HCT116 (cell line): ENCODE data around the gene MLYCD. TPM values are rescaled to one million over a fixed set of nuclear protein-coding genes. Genes with fewer than 3 reads are reported as not detected.

ENCODE experiments used
- ATAC-seq: fragments of 200-7000 bp; cut with Tn5 transposase; 2 replicates; pipeline ENCODE4 v1.9.1; 2020; ENCODE audit warnings: mild to moderate bottlenecking, moderate library complexity
- BruUV-seq: library from RNA; stranded (reverse); fragments of 400-500 nt; replicated peaks from 2 replicates; lab custom pipeline; 2021; lab: Mats Ljungman, UMichigan
- CTCF ChIA-PET: fragments of 300-600 bp; sonication (Branson Sonifier 250); formaldehyde crosslinking; loops from one replicate; lab custom pipeline; 2021; ENCODE audit warnings: antibody characterized with exemption; lab: Charles Lee
- POLR2A ChIA-PET: fragments of 300-600, 350-600 bp; sonication (Branson Sonifier 250); formaldehyde crosslinking; loops from one replicate; lab custom pipeline; 2021; ENCODE audit warnings: antibody characterized with exemption; lab: Charles Lee
- RAD21 ChIA-PET, 2 experiments: fragments of 300-600 bp; sonication (Branson Sonifier 250); formaldehyde crosslinking; loops; one replicate each; lab custom pipeline; 2023; ENCODE audit warnings: low total read pairs in 2 of 2; ENCODE audit not compliant: uncharacterized antibody in 2 of 2, unreplicated experiment in 2 of 2, low non-redundant PET in 1 of 2; lab: Charles Lee
- DNase-seq: peaks from one replicate; pipeline ENCODE4 v3.0.0-alpha.2; 2010; ENCODE audit warnings: low read depth, low spot score
- H2AFZ ChIP-seq: fragments of 200-600 bp; shearing (Covaris generic), sonication (generic); 2 replicates; pipeline ENCODE4 v1.6.1; 2017; ENCODE audit warnings: low read depth, mixed run types, mixed read lengths, antibody characterized with exemption, low read length; ENCODE audit not compliant: poor library complexity, severe bottlenecking
- H3K27ac ChIP-seq: 2 replicates; pipeline ENCODE4 v1.5.1; 2012; ENCODE audit warnings: low read depth, low read length
- H3K27me3 ChIP-seq: fragments of 200-600 bp; sonication (generic); 2 replicates; pipeline ENCODE4 v1.6.1; 2016; ENCODE audit warnings: mixed run types, low read length, mixed read lengths; ENCODE audit not compliant: insufficient read depth
- H3K36me3 ChIP-seq, 2 experiments: fragments of 200-500 bp in 1 of 2; fragments of 200-600 bp in 1 of 2; sonication (Bioruptor generic) in 1 of 2; sonication (generic) in 1 of 2; 2 replicates each; pipeline versions ENCODE4 v1.5.1 to v1.6.1; 2014 to 2016; ENCODE audit warnings: low read length in 2 of 2, inconsistent platforms in 1 of 2, mixed read lengths in 1 of 2, mixed run types in 1 of 2; ENCODE audit not compliant: insufficient read depth in 2 of 2, control insufficient read depth in 1 of 2
- H3K4me1 ChIP-seq, 2 experiments: fragments of 200-600 bp in 1 of 2; sonication (generic) in 1 of 2; 2 replicates each; pipeline versions ENCODE4 v1.5.1 to v1.6.1; 2012 to 2017; ENCODE audit warnings: low read length in 2 of 2, inconsistent platforms in 1 of 2, mild to moderate bottlenecking in 1 of 2, mixed read lengths in 1 of 2, mixed run types in 1 of 2, moderate library complexity in 1 of 2; ENCODE audit not compliant: insufficient read depth in 2 of 2, control insufficient read depth in 1 of 2
- H3K4me2 ChIP-seq: fragments of 200-600 bp; sonication (generic); 2 replicates; pipeline ENCODE4 v1.6.1; 2017; ENCODE audit warnings: mixed run types, low read length, mixed read lengths
- H3K4me3 ChIP-seq, 2 experiments: fragments of 200-600 bp in 1 of 2; sonication (generic) in 1 of 2; replicated peaks in 1 of 2; 2 replicates each; pipeline ENCODE4 v1.5.1; 2011 to 2016; ENCODE audit warnings: low read length in 2 of 2, control low read depth in 1 of 2, low read depth in 1 of 2, mild to moderate bottlenecking in 1 of 2, mixed read lengths in 1 of 2, mixed run types in 1 of 2
- H3K79me2 ChIP-seq: fragments of 200-600 bp; sonication (generic); 2 replicates; pipeline ENCODE4 v1.6.1; 2017; ENCODE audit warnings: mild to moderate bottlenecking, mixed run types, low read length, moderate library complexity, mixed read lengths; ENCODE audit not compliant: insufficient read depth
- H3K9ac ChIP-seq: fragments of 200-600 bp; sonication (generic); 2 replicates; pipeline ENCODE4 v1.6.1; 2016; ENCODE audit warnings: low read length, mixed read lengths
- H3K9me2 ChIP-seq: fragments of 200-600 bp; sonication (generic), shearing (Covaris generic); 2 replicates; pipeline ENCODE4 v1.6.1; 2017; ENCODE audit warnings: mixed run types, mild to moderate bottlenecking, moderate library complexity; ENCODE audit not compliant: insufficient read depth
- H3K9me3 ChIP-seq, 2 experiments: fragments of 200-500 bp in 1 of 2; fragments of 200-600 bp in 1 of 2; sonication (Bioruptor generic) in 1 of 2; sonication (generic) in 1 of 2; 2 replicates each; pipeline ENCODE4 v1.6.1; 2014 to 2017; ENCODE audit warnings: low read length in 2 of 2, mixed read lengths in 2 of 2, inconsistent platforms in 1 of 2, low read depth in 1 of 2, mild to moderate bottlenecking in 1 of 2, mixed run types in 1 of 2, moderate library complexity in 1 of 2; ENCODE audit not compliant: control insufficient read depth in 1 of 2, insufficient read depth in 1 of 2
- H4K20me1 ChIP-seq: fragments of 200-600 bp; sonication (generic), shearing (Covaris generic); 2 replicates; pipeline ENCODE4 v1.6.1; 2017; ENCODE audit warnings: mixed run types, mild to moderate bottlenecking, moderate library complexity; ENCODE audit not compliant: insufficient read depth
- CBX3 ChIP-seq: IDR thresholded peaks from 2 replicates; pipeline ENCODE4 v1.6.1; 2012; ENCODE audit warnings: low read depth
- CEBPB ChIP-seq: IDR thresholded peaks from 2 replicates; pipeline ENCODE4 v1.6.1; 2012; ENCODE audit warnings: low read depth
- EGR1 ChIP-seq: IDR thresholded peaks from 2 replicates; pipeline ENCODE4 v1.6.1; 2012; ENCODE audit warnings: low read depth
- ELF1 ChIP-seq: IDR thresholded peaks from 2 replicates; pipeline ENCODE4 v1.6.1; 2012; ENCODE audit warnings: low read depth, borderline replicate concordance
- EZH2 ChIP-seq: fragments of 200-600 bp; sonication (generic); IDR thresholded peaks from 2 replicates; pipeline ENCODE4 v1.6.1; 2017; ENCODE audit warnings: antibody characterized with exemption, mixed run types
- EZH2phosphoT487 ChIP-seq: fragments of 200-600 bp; IDR thresholded peaks from 2 replicates; pipeline ENCODE4 v1.6.1; 2018; ENCODE audit warnings: antibody characterized with exemption, borderline replicate concordance
- FOSL1 ChIP-seq: IDR thresholded peaks from 2 replicates; pipeline ENCODE4 v1.6.1; 2012; ENCODE audit warnings: low read depth
- JUND ChIP-seq: IDR thresholded peaks from 2 replicates; pipeline ENCODE4 v1.6.1; 2012
- POLR2A ChIP-seq: IDR thresholded peaks from 2 replicates; pipeline ENCODE4 v1.7.0; 2011; ENCODE audit warnings: borderline replicate concordance; ENCODE audit not compliant: insufficient read depth, insufficient read length; ENCODE audit errors: extremely low read depth
- POLR2AphosphoS5 ChIP-seq: IDR thresholded peaks from 2 replicates; pipeline ENCODE4 v1.6.1; 2011; ENCODE audit warnings: mild to moderate bottlenecking, low read depth, low read length, moderate library complexity
- SIN3A ChIP-seq: IDR thresholded peaks from 2 replicates; pipeline ENCODE4 v1.6.1; 2012; ENCODE audit warnings: low read depth
- SRF ChIP-seq: IDR thresholded peaks from 2 replicates; pipeline ENCODE4 v1.6.1; 2012; ENCODE audit warnings: low read depth
- TCF7L2 ChIP-seq: IDR thresholded peaks from 2 replicates; pipeline ENCODE4 v1.7.0; 2011; ENCODE audit warnings: borderline replicate concordance, inconsistent platforms; ENCODE audit not compliant: insufficient read depth, insufficient read length; ENCODE audit errors: extremely low read depth
- YY1 ChIP-seq: IDR thresholded peaks from 2 replicates; pipeline ENCODE4 v1.6.1; 2011; ENCODE audit warnings: low read length, low read depth, moderate library complexity, mild to moderate bottlenecking; ENCODE audit not compliant: insufficient replicate concordance; ENCODE audit errors: extremely low read depth
- ZFX ChIP-seq: fragments of 450-650 bp; IDR thresholded peaks from 2 replicates; pipeline ENCODE4 v1.6.1; 2017
- intact Hi-C: fragments of 100-400 bp; cut with micrococcal nuclease; formaldehyde crosslinking; loops from 2 replicates; pipeline ENCODE4 v1.10.0; 2022
- total RNA-seq: library from RNA; stranded (reverse); gene quantifications from one replicate; pipeline ENCODE4 v1.2.1, GENCODE V29; 2021; ENCODE audit not compliant: unreplicated experiment
- TF ChIP-seq, protein P1 (sequence below), 3 experiments: fragments of 200-600 bp in 1 of 3; sonication (generic) in 1 of 3; IDR thresholded peaks in 2 of 3; conservative IDR thresholded peaks in 1 of 3; 2 replicates each; pipeline ENCODE4 v1.5.1; 2012 to 2017; ENCODE audit warnings: low read depth in 2 of 3, low read length in 2 of 3, antibody characterized with exemption in 1 of 3, borderline replicate concordance in 1 of 3, control low read depth in 1 of 3, mild to moderate bottlenecking in 1 of 3, mixed read lengths in 1 of 3, mixed run types in 1 of 3, moderate library complexity in 1 of 3; ENCODE audit not compliant: insufficient read depth in 1 of 3
- TF ChIP-seq, protein P2 (sequence below): IDR thresholded peaks from 2 replicates; pipeline ENCODE4 v1.6.1; 2012; ENCODE audit warnings: low read depth
- TF ChIP-seq, protein P3 (sequence below): IDR thresholded peaks from 2 replicates; pipeline ENCODE4 v1.6.1; 2012
- TF ChIP-seq, protein P4 (sequence below): IDR thresholded peaks from 2 replicates; pipeline ENCODE4 v1.6.1; 2012
- TF ChIP-seq, protein P5 (sequence below): IDR thresholded peaks from 2 replicates; pipeline ENCODE4 v1.6.1; 2011; ENCODE audit warnings: mild to moderate bottlenecking, low read length, moderate library complexity; ENCODE audit not compliant: insufficient replicate concordance; ENCODE audit errors: extremely low read depth

The MLYCD gene
- total RNA-seq, 1 experiment from 2014 or later = 3.9 TPM

DNA sequence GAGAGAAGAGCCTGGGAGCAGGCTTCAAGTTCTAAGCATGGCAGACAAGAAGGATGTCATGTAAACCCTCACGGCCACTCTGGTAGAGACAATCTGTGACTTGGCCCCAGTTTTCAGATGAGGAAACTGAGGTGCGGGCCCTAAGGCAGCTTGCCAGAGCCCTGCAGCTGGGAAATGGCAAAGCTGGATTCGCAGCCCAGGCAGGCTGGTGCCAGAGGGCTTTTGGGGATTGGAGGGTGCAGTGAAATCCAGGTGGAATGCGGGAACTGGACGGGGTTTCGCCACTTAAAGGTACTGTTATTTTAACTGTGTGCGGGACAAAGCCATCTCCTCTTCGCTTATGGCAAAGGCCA is 53.6 kb downstream of the MLYCD start:
- peak overlapping the region; percentile 88 for H3K27ac ChIP-seq
- no peaks in the 10 kb centered on the region for H3K9me2 ChIP-seq
- H3K36me3 ChIP-seq = no peaks in the 10 kb centered on the region
- H2AFZ ChIP-seq = no peak overlapping the region
- POLR2A ChIA-PET = interaction anchor here (2.2 kb wide), 1 partner anchor 61 kb away, joined by 10 read pairs; no protein-coding TSS in a partner anchor
- RAD21 ChIA-PET = no interaction called here
- H3K79me2 ChIP-seq = no peaks in the 10 kb centered on the region; the same call in 1 of the 2 replicates
- peak; percentile 72 for DNase-seq
- CTCF ChIA-PET = interaction anchor here (1.6 to 2.2 kb wide), 7 partner anchors 24 to 132 kb away, joined by 5 to 18 read pairs (median 11); no protein-coding TSS in a partner anchor
- peak; percentile 31 for ATAC-seq
- H3K4me1 ChIP-seq = peaks cover 20 to 31% of the 10 kb centered on the region in 2 experiments
- no peaks in the 10 kb centered on the region for H3K27me3 ChIP-seq
- H3K4me3 ChIP-seq = peak overlapping the region; percentile 66 to 77
- peak overlapping the region; percentile 92 for H3K4me2 ChIP-seq
- no peaks in the 10 kb centered on the region for H4K20me1 ChIP-seq
- peak overlapping the region; percentile 74 for H3K9ac ChIP-seq
- BruUV-seq = TSS peak; percentile 82
- no peaks in the 10 kb centered on the region for H3K9me3 ChIP-seq
- TF ChIP-seq, protein P1, sequence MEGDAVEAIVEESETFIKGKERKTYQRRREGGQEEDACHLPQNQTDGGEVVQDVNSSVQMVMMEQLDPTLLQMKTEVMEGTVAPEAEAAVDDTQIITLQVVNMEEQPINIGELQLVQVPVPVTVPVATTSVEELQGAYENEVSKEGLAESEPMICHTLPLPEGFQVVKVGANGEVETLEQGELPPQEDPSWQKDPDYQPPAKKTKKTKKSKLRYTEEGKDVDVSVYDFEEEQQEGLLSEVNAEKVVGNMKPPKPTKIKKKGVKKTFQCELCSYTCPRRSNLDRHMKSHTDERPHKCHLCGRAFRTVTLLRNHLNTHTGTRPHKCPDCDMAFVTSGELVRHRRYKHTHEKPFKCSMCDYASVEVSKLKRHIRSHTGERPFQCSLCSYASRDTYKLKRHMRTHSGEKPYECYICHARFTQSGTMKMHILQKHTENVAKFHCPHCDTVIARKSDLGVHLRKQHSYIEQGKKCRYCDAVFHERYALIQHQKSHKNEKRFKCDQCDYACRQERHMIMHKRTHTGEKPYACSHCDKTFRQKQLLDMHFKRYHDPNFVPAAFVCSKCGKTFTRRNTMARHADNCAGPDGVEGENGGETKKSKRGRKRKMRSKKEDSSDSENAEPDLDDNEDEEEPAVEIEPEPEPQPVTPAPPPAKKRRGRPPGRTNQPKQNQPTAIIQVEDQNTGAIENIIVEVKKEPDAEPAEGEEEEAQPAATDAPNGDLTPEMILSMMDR (IDR thresholded peaks at IDR 0.05 in 2 of 3, conservative IDR thresholded peaks at IDR 0.05 in 1 of 3; ENCODE audit: borderline replicate concordance in 1 of 3, insufficient read depth in 1 of 3, low read depth in 2 of 3, low read length in 2 of 3) = no peak
- TF ChIP-seq EGR1 = no peak
- no peak for TF ChIP-seq POLR2AphosphoS5
- TF ChIP-seq, protein P2, sequence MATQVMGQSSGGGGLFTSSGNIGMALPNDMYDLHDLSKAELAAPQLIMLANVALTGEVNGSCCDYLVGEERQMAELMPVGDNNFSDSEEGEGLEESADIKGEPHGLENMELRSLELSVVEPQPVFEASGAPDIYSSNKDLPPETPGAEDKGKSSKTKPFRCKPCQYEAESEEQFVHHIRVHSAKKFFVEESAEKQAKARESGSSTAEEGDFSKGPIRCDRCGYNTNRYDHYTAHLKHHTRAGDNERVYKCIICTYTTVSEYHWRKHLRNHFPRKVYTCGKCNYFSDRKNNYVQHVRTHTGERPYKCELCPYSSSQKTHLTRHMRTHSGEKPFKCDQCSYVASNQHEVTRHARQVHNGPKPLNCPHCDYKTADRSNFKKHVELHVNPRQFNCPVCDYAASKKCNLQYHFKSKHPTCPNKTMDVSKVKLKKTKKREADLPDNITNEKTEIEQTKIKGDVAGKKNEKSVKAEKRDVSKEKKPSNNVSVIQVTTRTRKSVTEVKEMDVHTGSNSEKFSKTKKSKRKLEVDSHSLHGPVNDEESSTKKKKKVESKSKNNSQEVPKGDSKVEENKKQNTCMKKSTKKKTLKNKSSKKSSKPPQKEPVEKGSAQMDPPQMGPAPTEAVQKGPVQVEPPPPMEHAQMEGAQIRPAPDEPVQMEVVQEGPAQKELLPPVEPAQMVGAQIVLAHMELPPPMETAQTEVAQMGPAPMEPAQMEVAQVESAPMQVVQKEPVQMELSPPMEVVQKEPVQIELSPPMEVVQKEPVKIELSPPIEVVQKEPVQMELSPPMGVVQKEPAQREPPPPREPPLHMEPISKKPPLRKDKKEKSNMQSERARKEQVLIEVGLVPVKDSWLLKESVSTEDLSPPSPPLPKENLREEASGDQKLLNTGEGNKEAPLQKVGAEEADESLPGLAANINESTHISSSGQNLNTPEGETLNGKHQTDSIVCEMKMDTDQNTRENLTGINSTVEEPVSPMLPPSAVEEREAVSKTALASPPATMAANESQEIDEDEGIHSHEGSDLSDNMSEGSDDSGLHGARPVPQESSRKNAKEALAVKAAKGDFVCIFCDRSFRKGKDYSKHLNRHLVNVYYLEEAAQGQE = no peak
- TF ChIP-seq ZFX = no peak
- no peak for TF ChIP-seq TCF7L2
- TF ChIP-seq CBX3 = no peak
- TF ChIP-seq CEBPB = no peak
- TF ChIP-seq FOSL1 = no peak
- TF ChIP-seq SRF = no peak
- TF ChIP-seq EZH2phosphoT487 = no peak
- TF ChIP-seq, protein P3, sequence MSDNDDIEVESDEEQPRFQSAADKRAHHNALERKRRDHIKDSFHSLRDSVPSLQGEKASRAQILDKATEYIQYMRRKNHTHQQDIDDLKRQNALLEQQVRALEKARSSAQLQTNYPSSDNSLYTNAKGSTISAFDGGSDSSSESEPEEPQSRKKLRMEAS = no peak
- TF ChIP-seq, protein P4, sequence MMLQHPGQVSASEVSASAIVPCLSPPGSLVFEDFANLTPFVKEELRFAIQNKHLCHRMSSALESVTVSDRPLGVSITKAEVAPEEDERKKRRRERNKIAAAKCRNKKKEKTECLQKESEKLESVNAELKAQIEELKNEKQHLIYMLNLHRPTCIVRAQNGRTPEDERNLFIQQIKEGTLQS = no peak
- TF ChIP-seq, protein P5, sequence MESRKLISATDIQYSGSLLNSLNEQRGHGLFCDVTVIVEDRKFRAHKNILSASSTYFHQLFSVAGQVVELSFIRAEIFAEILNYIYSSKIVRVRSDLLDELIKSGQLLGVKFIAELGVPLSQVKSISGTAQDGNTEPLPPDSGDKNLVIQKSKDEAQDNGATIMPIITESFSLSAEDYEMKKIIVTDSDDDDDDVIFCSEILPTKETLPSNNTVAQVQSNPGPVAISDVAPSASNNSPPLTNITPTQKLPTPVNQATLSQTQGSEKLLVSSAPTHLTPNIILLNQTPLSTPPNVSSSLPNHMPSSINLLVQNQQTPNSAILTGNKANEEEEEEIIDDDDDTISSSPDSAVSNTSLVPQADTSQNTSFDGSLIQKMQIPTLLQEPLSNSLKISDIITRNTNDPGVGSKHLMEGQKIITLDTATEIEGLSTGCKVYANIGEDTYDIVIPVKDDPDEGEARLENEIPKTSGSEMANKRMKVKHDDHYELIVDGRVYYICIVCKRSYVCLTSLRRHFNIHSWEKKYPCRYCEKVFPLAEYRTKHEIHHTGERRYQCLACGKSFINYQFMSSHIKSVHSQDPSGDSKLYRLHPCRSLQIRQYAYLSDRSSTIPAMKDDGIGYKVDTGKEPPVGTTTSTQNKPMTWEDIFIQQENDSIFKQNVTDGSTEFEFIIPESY = no peak
- TF ChIP-seq YY1 = no peak
- no peak for TF ChIP-seq POLR2A
- TF ChIP-seq ELF1 = no peak
- TF ChIP-seq EZH2 = no peak
- no peak for TF ChIP-seq JUND
- no peak for TF ChIP-seq SIN3A
- TF ChIP-seq, all 23 proteins: peak for 0
- intact Hi-C loops = loop anchor here (5.0 to 10.0 kb wide), 2 partner anchors 125 to 552 kb away; partner anchors contain the start of gene MEAK7
